ENCODE results near the gene FSTL5. TPM values are rescaled to one million over a fixed set of nuclear protein-coding genes. Genes with fewer than 3 reads are reported as not detected.

Gene FSTL5
- total RNA-seq, 3 donors from 2014 or later (not counting 1 experiment from before 2014, with no cell fraction given), result not detected

GRCh38 chr4:161816958-161817357 lies 346.8 kb downstream of the FSTL5 start:
- intact Hi-C loops (cut with micrococcal nuclease), result no loop called here
- Histone ChIP-seq H3K4me3 (ENCODE audit: low read length) (no peak overlapping the region), H3K9me3 (ENCODE audit: control insufficient read depth, insufficient read depth, low read length) (no peaks in the 10 kb centered on the region), H3K36me3 (ENCODE audit: control insufficient read depth, insufficient read depth, low read length) (no peaks in the 10 kb centered on the region), H3K4me1 (ENCODE audit: control insufficient read depth, insufficient read depth, low read length) (no peaks in the 10 kb centered on the region), H3K27me3 (ENCODE audit: control insufficient read depth, insufficient read depth, low read length) (no peaks in the 10 kb centered on the region), H3K27ac (ENCODE audit: low read length) (no peak overlapping the region)
- DNase-seq, result no peak
- no peaks in the 10 kb centered on the region for H3K4me1 Mint-ChIP-seq
- WGBS (ENCODE audit: insufficient coverage), result 100% methylated on average over 1 of the region's 1 CpG
- H3K9me3 Mint-ChIP-seq, result peaks cover 6 to 7% of the 10 kb centered on the region in 2 donors
- no peak overlapping the region for H3K27ac Mint-ChIP-seq
- no peaks in the 10 kb centered on the region for H3K36me3 Mint-ChIP-seq
- no peak for TF ChIP-seq CTCF (IDR thresholded peaks at IDR 0.05)
- no peak for ATAC-seq
- no peaks in the 10 kb centered on the region for H3K27me3 Mint-ChIP-seq (ENCODE audit: low read depth in 2 of 2)
- H3K4me3 Mint-ChIP-seq, result no peak overlapping the region

- H3K27ac Mint-ChIP-seq, result no peak overlapping the region
- no peak for TF ChIP-seq CTCF (IDR thresholded peaks at IDR 0.05)
- no peak for ATAC-seq
- no peak overlapping the region for H3K4me3 Mint-ChIP-seq
- intact Hi-C loops (cut with micrococcal nuclease), result no loop called here
- no peaks in the 10 kb centered on the region for H3K4me1 Mint-ChIP-seq
- WGBS (ENCODE audit: insufficient coverage), result 100% methylated on average over 1 of the region's 1 CpG
- Histone ChIP-seq H3K27ac (ENCODE audit: low read length) (no peak overlapping the region), H3K4me1 (ENCODE audit: control insufficient read depth, insufficient read depth, low read length) (no peaks in the 10 kb centered on the region), H3K4me3 (ENCODE audit: low read length) (no peak overlapping the region), H3K36me3 (ENCODE audit: control insufficient read depth, insufficient read depth, low read length) (no peaks in the 10 kb centered on the region), H3K9me3 (ENCODE audit: control insufficient read depth, insufficient read depth, low read length) (no peaks in the 10 kb centered on the region), H3K27me3 (ENCODE audit: control insufficient read depth, insufficient read depth, low read length) (no peaks in the 10 kb centered on the region)
- H3K36me3 Mint-ChIP-seq, result no peaks in the 10 kb centered on the region
- no peaks in the 10 kb centered on the region for H3K27me3 Mint-ChIP-seq (ENCODE audit: low read depth in 2 of 2)
- DNase-seq, result no peak
- peaks cover 9 to 10% of the 10 kb centered on the region in 2 donors for H3K9me3 Mint-ChIP-seq
Observed at GRCh38 chr4:161815841-161816240, 348.0 kb downstream of the FSTL5 start.

- H3K36me3 ChIP-seq (ENCODE audit: control insufficient read depth, insufficient read depth, low read length), result no peaks in the 10 kb centered on the region
- ATAC-seq (no peak), DNase-seq (no peak)
- peaks cover 9 to 11% of the 10 kb centered on the region in 2 donors for H3K9me3 Mint-ChIP-seq
- intact Hi-C loops (cut with micrococcal nuclease), result no loop called here
- H3K36me3 Mint-ChIP-seq, result no peaks in the 10 kb centered on the region
- H3K27ac ChIP-seq (ENCODE audit: low read length), result no peak overlapping the region
- no peak overlapping the region for H3K27ac Mint-ChIP-seq
- H3K9me3 ChIP-seq (ENCODE audit: control insufficient read depth, insufficient read depth, low read length), result no peaks in the 10 kb centered on the region
- H3K4me3 Mint-ChIP-seq, result no peak overlapping the region
- H3K4me1 ChIP-seq (ENCODE audit: control insufficient read depth, insufficient read depth, low read length), result no peaks in the 10 kb centered on the region
- no peaks in the 10 kb centered on the region for H3K27me3 ChIP-seq (ENCODE audit: control insufficient read depth, insufficient read depth, low read length)
- H3K27me3 Mint-ChIP-seq (ENCODE audit: low read depth in 2 of 2), result no peaks in the 10 kb centered on the region
- TF ChIP-seq CTCF (IDR thresholded peaks at IDR 0.05), result no peak
- H3K4me3 ChIP-seq (ENCODE audit: low read length), result no peak overlapping the region
- no peaks in the 10 kb centered on the region for H3K4me1 Mint-ChIP-seq
Observed at GRCh38 chr4:161813889-161814288, 349.9 kb downstream of the FSTL5 start.

- Histone ChIP-seq H3K4me1 (ENCODE audit: control insufficient read depth, insufficient read depth, low read length) (no peaks in the 10 kb centered on the region), H3K4me3 (ENCODE audit: low read length) (no peak overlapping the region), H3K36me3 (ENCODE audit: control insufficient read depth, insufficient read depth, low read length) (no peaks in the 10 kb centered on the region), H3K27me3 (ENCODE audit: control insufficient read depth, insufficient read depth, low read length) (no peaks in the 10 kb centered on the region), H3K9me3 (ENCODE audit: control insufficient read depth, insufficient read depth, low read length) (no peaks in the 10 kb centered on the region), H3K27ac (ENCODE audit: low read length) (no peak overlapping the region)
- Mint-ChIP-seq H3K36me3 (no peaks in the 10 kb centered on the region), H3K4me1 (no peaks in the 10 kb centered on the region), H3K9me3 (peaks cover 9 to 11% of the 10 kb centered on the region in 2 donors), H3K27ac (no peak overlapping the region), H3K4me3 (no peak overlapping the region), H3K27me3 (ENCODE audit: low read depth in 2 of 2) (no peaks in the 10 kb centered on the region)
- 85% methylated on average over 4 of the region's 5 CpGs for WGBS (ENCODE audit: insufficient coverage)
- TF ChIP-seq CTCF (IDR thresholded peaks at IDR 0.05), result no peak
- ATAC-seq, result no peak
- intact Hi-C loops (cut with micrococcal nuclease), result no loop called here
- DNase-seq, result no peak
Observed at GRCh38 chr4:161813389-161813788, 350.4 kb downstream of the FSTL5 start.
